ENCODE results near the gene SREBF1.
"Not testable (repeated sequence)": the region's sequence is repeated elsewhere in the genome, so short reads cannot be mapped to it uniquely, and the experiment has no call there.

Gene SREBF1

DNA sequence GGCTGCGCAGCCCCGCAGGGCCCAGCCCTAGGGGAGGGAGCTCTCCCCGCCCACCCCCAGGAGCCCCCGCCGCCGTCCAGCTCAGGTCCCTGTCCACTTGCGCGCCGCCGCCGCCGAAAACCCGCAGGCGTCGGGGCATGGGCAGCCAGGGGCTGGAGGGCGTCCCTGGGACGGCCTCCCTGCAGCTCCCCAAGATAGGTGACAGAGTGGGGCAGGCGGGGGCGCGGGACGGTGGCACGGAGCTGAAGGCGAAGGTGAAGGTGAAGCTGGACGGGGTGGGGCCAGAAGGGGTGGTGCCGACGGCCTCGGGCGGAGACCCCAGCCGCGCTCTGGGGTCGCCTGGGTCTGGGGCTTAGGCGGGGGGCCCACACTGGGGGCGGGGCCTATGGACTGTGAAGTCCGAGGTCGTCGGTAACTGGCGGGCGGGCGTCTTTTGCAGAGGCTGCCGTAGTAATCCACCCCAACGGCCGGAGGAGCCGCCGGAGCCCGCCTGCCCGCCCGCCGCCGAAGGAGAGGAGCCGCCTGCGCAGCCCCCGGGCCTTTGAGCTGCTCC is 27.2 kb downstream of the SREBF1 start:
- DNase-seq = no peak

DNA sequence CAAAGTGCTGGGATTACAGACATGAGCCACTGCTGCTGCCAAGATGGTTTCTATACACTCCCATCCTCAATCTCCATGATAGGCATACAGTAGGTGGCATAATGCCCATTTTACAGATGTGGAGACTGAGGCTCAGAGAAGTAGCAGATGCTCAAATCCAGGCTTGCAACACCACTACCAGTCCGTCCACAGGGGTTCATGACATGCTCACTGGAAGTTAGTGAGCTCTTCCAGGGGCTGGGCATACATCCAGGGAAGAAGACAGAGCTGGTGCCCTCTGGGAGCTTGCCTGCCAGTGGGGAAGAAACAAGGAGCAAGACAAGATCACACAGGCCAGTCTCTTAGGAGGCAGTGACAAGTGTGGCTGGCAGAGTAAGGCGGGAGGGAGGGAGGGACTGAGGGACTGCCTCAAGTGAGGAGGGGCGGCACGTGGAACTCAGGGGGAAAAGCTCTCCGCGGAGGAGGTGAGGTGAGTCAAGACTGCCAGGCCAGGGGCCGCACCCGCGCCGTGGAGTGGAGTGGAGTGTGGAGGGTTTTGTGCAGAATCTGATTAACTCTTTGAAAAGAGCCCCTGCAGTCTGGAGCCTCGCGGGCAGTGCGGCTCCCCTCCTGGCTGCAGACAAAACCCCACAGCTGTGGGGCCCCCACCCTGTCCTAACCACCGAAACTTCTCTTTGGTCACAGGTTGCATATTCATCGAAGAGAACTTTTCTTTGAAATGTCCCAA is 27.9 kb downstream of the SREBF1 start:
- DNase-seq = no peak

DNA sequence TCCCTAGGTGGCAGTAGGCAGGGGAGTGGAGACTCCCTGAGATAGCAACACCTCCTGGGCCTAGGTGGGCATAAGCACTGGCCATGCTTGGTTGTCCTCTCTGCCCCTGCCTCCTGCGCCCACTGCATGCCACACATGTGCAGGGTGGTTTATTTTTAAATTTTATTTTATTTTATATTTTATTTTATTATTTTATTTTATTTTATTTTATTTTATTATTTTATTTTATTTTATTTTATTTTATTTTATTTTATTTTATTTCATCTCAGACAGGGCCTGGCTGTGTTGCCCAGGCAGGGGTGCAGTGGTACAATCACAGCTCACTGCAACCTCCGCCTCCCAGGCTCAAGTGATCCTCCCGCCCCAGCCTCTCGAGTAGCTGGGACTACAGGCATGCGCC is 28.6 kb downstream of the SREBF1 start:
- not testable (repeated sequence) for DNase-seq

DNA sequence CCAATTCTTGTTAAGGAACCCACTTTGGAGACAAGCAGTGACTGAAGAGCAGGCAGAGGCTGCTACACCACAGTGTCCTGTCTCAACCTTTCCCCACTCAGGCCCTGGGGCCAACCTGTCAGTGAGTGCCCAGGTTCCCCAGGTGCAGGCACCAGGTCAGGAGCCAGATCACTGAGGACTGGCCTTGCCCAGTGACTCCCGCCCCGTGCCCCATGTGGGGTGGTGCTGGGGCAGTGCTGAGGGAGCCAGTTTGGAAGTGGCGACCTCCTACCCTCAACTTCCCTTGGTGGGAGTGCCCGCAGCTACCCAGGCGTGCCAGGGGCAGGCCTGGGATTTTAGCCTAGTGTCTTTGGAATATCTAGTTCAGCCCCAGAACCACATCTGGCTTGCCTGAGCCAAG is 29.3 kb downstream of the SREBF1 start:
- no peak for DNase-seq

DNA sequence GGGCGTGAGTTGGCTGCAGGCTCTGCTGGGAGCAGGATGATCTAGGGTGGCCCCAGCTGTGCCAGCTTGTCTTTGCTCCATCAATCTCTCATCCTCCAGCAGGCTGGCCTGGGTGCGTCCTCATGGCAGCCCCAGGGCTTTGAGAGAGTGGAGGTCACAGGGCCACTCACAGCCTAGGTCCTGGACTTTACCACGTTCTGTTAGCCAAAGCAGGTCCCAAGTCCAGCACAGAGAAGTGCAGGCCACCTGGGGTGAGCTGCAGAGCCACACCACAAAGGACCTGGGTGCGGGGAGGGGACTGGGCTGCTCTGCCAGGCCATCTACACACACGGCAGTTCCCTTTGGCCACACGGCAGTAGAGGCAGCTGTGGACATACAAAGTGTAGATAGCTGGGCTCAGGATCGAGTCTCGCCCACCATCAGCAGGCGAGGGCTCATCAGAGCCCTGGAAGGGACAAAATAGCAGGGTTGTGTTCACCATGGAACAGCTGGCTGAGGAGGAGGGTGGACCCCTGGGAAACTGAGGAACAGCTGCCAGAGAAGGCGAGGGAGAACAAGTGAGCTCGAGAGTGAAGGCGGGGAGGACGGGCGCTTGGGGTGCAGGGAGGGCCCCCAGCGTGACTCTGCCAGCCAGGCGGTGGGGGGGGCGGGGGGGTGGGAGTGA is 30.0 kb downstream of the SREBF1 start:
- no peak for DNase-seq

DNA sequence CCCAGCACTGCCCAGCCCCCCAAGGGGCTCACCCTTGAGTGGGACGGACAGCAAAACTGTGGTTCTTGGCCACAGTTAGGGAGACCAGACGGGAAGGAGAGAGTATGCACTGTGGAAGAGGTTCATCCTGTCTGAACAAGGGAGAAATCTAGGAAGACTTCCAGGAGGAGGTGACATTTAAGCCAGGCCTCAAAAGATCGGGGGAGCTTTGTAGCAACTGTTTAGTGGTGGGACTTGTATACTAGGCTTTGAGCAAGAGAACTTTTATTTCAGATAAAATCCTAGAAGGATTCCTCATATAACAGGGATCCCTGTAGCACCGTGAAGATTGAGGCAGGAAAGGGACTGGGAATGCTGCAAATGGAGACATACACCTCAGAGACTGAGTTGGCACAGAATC is 30.8 kb downstream of the SREBF1 start:
- DNase-seq = no peak

DNA sequence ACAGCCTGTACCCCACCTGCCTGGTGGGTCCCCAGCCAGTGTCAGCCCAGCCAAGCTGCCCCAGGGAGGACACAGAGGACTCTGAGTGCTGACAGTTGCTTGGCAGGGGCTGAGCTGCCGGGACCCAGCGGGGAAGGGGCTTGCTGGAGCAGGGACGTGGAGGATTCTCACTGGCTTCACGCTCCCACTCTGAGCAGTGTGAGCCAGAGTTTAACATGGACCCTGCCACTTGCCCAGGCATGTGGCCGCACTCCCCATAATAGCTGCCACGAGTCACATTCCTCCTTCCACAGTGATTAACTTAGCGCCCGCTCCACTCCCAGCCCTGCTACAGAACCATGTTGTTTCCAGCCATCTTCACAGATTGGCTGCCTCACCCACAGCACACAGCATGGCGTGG is 31.2 kb downstream of the SREBF1 start:
- no peak for DNase-seq

DNA sequence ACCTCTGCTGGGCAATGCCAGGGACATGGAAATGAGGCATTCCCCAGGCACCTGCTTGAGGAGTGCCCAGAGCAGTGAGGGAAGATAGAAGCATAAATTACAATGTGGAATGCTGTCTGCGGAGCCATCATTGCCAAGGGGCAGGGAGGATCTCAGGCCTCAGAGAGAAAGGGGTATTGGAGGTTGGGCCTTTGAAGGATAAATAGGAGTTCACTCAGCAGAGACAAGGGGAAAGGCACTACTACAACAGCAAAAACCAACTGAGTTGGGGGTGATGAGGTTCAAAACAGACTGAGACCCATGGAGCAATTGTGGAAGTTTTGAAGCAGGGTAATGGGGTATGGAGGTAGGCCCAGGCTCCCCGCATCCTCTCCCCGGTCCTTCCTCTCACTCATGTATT is 32.8 kb downstream of the SREBF1 start:
- no peak for DNase-seq

DNA sequence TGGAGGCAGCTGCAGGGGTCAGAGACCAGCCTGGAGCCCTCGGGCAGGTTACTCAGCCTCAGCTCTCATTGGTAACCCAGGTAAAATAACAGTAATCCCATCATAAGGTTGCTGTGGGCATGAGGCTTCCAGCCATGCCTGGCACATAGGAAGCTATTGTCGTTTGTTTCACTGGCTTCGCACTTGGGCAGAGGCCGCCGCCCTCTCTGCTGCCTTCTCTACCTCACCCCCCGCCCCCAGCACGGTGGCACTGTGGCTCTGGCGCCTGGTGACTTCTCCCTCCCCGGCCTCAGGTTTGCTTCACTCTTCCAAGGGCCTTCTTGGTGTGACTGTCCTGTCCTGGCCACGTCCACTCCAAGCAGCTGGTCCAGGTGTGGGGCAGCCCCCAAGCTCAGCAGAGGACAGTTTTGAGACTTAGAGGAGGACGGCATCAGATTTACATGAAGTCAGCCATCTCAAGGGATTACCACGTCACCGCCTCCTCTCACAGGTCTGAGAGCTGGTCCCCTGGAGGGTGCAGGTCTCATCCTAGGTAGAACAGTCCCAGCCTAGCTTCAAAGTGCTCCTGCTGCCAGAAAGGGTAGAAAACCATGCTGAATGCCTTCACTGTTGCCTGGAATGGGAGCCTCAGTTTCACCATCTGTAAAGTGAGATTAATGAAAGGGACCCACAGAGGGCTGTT is 34.8 kb downstream of the SREBF1 start:
- no peak for DNase-seq

DNA sequence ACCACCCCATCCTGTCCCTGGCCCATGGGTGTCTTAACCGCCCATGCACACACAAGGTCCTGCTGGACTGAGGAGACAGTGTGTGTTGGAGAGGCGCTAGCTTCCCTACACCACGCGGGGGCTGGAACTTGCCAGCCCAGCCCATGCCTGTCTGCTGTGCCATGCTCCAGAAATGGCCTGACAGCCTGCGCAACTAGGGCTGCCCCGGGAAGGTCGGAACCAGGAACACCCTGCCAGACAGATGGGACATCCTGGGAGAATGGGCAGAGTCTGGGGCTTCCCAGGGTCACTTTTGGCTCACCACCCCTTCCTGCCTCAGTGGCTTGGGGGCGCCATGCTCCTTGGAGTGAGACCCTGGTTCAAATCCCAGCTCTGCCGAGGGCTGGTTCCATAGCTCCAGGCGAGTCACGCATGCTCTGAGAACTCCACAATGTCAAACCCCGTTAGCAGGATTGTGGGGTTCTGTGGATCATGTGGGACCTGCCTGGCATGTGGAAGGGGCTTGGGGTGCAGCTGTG is 36.2 kb downstream of the SREBF1 start:
- no peak for DNase-seq

DNA sequence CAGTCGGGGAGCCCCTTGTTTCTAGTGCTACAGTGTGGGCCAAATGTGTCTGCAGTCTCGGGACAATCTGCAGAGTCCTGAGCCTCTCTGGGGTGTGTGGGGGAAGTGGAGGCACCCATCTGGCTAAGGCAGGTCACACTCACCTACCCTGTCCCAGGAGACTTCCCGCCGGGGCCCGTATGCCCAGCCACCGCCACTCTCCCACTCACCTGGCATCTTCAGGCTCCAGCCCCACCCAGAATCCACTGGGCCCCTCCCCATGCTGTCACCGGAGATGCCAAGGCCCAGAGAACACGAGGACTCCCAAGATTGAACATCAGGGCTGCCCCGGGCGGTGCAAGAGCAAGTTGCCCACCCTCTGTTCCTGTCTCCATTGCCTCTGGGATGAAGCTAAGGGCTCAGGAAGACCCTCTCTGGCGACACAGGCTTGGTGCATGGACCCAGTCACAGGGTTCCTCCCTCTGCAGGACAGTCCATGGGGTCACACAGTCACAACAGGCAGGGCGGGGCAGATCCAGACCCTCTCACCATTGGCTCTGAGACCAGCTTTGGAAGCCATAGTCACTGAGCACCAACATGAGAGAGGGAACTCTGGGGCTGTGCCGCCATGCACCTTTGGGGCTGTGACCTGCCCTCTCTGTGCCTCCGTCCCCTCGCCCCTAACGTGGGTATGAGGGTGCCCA is 38.1 kb downstream of the SREBF1 start:
- DNase-seq = no peak

DNA sequence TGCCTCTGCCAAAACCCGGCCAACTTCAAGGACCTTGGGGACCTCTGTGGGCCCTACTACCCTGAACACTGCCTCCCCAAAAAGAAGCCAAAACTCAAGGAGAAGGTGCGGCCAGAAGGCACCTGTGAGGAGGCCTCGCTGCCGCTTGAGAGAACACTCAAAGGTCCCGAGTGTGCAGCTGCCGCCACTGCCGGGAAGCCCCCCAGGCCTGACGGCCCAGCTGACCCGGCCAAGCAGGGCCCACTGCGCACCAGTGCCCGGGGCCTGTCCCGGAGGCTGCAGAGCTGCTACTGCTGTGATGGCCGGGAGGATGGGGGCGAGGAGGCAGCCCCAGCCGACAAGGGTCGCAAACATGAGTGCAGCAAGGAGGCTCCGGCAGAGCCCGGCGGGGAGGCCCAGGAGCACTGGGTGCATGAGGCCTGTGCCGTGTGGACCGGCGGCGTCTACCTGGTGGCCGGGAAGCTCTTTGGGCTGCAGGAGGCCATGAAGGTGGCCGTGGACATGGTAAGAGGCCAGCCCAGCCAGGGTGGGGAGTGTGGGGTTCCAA is 38.7 kb downstream of the SREBF1 start:
- DNase-seq = no peak

DNA sequence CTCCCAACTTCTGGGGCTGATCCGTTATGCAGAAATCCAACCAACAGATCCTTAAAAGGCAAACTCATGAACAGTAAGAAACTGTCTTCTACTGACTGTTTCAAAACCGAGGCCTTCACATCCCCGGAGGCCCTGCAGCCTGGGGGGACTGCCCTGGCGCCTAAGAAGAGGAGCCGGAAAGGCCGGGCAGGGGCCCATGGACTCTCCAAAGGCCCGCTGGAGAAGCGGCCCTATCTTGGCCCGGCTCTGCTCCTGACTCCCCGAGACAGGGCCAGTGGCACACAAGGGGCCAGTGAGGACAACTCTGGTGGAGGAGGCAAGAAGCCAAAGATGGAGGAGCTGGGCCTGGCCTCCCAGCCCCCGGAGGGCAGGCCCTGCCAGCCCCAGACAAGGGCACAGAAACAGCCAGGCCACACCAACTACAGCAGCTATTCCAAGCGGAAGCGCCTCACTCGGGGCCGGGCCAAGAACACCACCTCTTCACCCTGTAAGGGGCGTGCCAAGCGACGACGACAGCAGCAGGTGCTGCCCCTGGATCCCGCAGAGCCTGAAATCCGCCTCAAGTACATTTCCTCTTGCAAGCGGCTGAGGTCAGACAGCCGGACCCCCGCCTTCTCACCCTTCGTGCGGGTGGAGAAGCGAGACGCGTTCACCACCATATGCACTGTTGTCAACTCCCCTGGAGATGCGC is 39.5 kb downstream of the SREBF1 start:
- no peak for DNase-seq

DNA sequence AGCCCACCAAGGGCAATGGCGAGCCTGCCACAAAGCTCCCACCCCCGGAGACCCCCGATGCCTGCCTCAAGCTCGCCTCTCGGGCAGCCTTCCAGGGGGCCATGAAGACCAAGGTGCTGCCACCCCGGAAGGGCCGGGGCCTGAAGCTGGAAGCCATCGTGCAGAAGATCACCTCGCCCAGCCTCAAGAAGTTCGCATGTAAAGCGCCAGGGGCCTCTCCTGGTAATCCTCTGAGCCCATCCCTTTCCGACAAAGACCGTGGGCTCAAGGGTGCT is 40.1 kb downstream of the SREBF1 start:
- DNase-seq = no peak

DNA sequence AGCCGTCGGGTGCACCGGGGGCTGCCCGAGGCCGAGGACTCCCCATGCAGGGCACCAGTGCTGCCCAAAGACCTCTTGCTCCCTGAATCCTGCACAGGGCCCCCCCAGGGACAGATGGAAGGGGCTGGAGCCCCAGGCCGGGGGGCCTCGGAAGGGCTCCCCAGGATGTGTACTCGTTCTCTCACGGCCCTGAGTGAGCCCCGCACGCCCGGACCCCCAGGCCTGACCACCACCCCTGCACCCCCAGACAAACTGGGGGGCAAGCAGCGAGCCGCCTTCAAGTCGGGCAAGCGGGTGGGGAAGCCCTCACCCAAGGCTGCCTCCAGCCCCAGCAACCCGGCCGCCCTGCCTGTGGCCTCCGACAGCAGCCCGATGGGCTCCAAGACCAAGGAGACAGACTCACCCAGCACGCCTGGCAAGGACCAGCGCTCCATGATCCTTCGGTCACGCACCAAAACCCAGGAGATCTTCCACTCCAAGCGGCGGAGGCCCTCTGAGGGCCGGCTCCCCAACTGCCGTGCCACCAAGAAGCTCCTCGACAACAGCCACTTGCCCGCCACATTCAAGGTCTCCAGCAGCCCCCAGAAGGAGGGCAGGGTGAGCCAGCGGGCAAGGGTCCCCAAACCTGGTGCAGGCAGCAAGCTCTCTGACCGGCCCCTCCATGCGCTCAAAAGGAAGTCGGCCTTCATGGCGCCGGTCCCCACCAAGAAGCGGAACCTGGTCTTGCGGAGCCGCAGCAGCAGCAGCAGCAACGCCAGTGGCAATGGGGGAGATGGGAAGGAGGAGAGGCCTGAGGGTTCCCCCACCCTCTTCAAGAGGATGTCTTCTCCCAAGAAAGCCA is 40.6 kb downstream of the SREBF1 start:
- no peak for DNase-seq

DNA sequence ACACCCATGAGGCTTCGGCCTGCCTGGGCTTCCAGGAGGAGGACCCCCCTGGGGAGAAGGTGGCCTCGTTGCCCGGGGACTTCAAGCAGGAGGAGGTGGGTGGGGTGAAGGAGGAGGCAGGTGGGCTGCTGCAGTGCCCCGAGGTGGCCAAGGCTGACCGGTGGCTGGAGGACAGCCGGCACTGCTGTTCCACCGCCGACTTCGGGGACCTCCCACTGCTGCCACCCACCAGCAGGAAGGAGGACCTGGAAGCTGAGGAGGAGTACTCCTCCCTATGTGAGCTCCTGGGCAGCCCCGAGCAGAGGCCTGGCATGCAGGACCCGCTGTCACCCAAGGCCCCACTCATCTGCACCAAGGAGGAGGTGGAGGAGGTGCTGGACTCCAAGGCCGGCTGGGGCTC is 41.5 kb downstream of the SREBF1 start:
- no peak for DNase-seq

DNA sequence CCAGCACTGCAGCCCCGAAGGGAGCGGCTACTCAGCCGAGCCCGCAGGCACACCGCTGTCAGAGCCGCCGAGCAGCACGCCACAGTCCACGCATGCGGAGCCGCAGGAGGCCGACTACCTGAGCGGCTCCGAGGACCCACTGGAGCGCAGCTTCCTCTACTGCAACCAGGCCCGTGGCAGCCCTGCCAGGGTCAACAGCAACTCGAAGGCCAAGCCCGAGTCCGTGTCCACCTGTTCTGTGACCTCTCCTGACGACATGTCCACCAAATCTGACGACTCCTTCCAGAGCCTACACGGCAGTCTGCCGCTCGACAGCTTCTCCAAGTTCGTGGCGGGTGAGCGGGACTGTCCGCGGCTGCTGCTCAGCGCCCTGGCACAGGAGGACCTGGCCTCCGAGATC is 42.4 kb downstream of the SREBF1 start:
- no peak for DNase-seq

DNA sequence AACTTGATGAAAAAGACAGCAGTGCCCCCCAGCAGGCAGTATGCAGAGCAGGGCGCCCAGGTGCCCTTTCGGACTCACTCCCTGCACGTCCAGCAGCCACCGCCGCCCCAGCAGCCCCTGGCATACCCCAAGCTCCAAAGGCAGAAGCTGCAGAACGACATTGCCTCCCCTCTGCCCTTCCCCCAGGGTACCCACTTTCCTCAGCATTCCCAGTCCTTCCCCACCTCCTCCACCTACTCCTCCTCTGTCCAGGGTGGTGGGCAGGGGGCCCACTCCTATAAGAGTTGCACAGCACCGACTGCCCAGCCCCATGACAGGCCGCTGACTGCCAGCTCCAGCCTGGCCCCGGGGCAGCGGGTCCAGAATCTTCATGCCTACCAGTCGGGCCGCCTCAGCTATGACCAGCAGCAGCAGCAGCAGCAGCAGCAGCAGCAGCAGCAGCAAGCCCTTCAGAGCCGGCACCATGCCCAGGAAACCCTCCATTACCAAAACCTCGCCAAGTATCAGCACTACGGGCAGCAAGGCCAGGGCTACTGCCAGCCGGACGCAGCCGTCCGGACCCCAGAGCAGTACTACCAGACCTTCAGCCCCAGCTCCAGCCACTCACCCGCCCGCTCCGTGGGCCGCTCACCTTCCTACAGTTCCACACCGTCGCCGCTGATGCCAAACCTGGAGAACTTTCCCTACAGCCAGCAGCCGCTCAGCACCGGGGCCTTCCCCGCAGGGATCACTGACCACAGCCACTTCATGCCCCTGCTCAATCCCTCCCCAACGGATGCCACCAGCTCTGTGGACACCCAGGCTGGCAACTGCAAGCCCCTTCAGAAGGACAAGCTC is 43.2 kb downstream of the SREBF1 start:
- no peak for DNase-seq

DNA sequence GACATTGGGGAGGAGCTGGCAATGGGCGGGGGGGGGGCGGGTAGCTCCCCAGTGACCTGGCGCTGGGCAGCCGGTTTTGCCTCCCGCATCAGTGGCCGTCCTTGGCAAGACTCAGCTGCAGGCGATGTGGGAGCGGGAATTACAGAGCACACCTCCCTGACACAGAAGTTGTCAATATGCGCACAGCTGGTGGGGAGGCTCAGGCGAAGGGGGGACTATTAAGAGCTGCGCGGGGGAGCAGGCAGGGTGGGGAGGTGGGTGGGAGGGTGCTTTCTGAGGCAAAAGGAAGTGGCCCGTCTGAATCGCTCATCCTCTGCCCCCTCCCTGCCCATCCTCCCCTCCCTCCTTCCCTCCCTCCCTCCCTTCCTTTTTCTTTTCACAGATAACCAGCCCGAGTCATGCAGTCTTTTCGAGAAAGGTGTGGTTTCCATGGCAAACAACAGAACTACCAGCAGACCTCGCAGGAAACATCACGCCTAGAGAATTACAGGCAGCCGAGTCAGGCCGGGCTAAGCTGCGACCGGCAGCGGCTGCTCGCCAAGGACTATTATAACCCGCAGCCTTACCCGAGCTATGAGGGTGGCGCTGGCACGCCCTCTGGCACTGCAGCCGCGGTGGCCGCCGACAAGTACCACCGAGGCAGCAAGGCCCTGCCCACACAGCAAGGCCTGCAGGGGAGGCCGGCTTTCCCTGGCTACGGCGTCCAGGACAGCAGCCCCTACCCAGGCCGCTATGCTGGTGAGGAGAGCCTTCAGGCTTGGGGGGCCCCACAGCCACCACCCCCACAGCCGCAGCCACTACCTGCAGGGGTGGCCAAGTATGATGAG is 44.0 kb downstream of the SREBF1 start:
- no peak for DNase-seq

All from NCI-H526 (cell line).